Activated CD8-positive, alpha-beta T cell treated with anti-CD3 and anti-CD28 coated beads for 36 hours (primary cell): ENCODE results near the gene SDR9C7. TPM values are rescaled to one million over a fixed set of nuclear protein-coding genes. Genes with fewer than 3 reads are reported as not detected.
A peak's percentile ranks its signal among the peaks of the same experiment; 100 is the strongest.

ENCODE experiments used
- ATAC-seq: fragments of 200-7000 bp; cut with Tn5 transposase; one replicate; pipeline ENCODE4 v1.10.0; 2021; ENCODE audit warnings: mild to moderate bottlenecking, moderate library complexity
- CTCF ChIA-PET: fragments of 350-600 bp; sonication (Branson Sonifier 250); formaldehyde crosslinking; loops from one replicate; lab custom pipeline; 2021; ENCODE audit warnings: antibody characterized with exemption; lab: Charles Lee
- POLR2A ChIA-PET: fragments of 350-600 bp; sonication (Branson Sonifier 250); formaldehyde crosslinking; loops from one replicate; lab custom pipeline; 2021; ENCODE audit warnings: antibody characterized with exemption; lab: Charles Lee
- DNase-seq: peaks from one replicate; pipeline ENCODE4 v3.0.0-alpha.2; 2020
- H3K27ac Mint-ChIP-seq: one replicate; pipeline ENCODE4 v1.8.0; 2021; ENCODE audit warnings: mild to moderate bottlenecking, mixed read lengths
- H3K27me3 Mint-ChIP-seq: one replicate; pipeline ENCODE4 v1.8.0; 2021; ENCODE audit warnings: mixed read lengths
- H3K36me3 Mint-ChIP-seq: one replicate; pipeline ENCODE4 v1.8.0; 2021; ENCODE audit warnings: low read depth, mixed read lengths
- H3K4me1 Mint-ChIP-seq: one replicate; pipeline ENCODE4 v1.8.0; 2021; ENCODE audit warnings: low read depth, mixed read lengths
- H3K4me3 Mint-ChIP-seq: one replicate; pipeline ENCODE4 v1.8.0; 2021; ENCODE audit warnings: mild to moderate bottlenecking, moderate library complexity, mixed read lengths
- H3K9me3 Mint-ChIP-seq: one replicate; pipeline ENCODE4 v1.8.0; 2021; ENCODE audit warnings: mixed read lengths
- intact Hi-C: fragments of 100-400 bp; cut with micrococcal nuclease; formaldehyde crosslinking; loops from one replicate; pipeline ENCODE4 v1.10.0; 2022
- total RNA-seq, 2 experiments: library from RNA; stranded (reverse); gene quantifications; one replicate each; pipeline ENCODE4 v1.2.3, GENCODE V29; 2021
- TF ChIP-seq, protein P1 (sequence below): fragments of 200-600 bp; IDR thresholded peaks from one replicate; pipeline ENCODE4 v1.8.0; 2022; ENCODE audit warnings: antibody characterized with exemption, mild to moderate bottlenecking

The SDR9C7 gene
- total RNA-seq, 2 experiments from 2014 or later, result not detected

- Mint-ChIP-seq H3K4me3 (no peak overlapping the region), H3K27me3 (peaks cover 8% of the 10 kb centered on the region), H3K4me1 (no peaks in the 10 kb centered on the region), H3K9me3 (peaks cover 5% of the 10 kb centered on the region), H3K36me3 (no peaks in the 10 kb centered on the region), H3K27ac (no peak overlapping the region)
- TF ChIP-seq, protein P1, sequence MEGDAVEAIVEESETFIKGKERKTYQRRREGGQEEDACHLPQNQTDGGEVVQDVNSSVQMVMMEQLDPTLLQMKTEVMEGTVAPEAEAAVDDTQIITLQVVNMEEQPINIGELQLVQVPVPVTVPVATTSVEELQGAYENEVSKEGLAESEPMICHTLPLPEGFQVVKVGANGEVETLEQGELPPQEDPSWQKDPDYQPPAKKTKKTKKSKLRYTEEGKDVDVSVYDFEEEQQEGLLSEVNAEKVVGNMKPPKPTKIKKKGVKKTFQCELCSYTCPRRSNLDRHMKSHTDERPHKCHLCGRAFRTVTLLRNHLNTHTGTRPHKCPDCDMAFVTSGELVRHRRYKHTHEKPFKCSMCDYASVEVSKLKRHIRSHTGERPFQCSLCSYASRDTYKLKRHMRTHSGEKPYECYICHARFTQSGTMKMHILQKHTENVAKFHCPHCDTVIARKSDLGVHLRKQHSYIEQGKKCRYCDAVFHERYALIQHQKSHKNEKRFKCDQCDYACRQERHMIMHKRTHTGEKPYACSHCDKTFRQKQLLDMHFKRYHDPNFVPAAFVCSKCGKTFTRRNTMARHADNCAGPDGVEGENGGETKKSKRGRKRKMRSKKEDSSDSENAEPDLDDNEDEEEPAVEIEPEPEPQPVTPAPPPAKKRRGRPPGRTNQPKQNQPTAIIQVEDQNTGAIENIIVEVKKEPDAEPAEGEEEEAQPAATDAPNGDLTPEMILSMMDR, result no peak
- intact Hi-C loops, result no loop called here
- CTCF ChIA-PET, result no interaction called here
- DNase-seq (no peak), ATAC-seq (no peak)
- POLR2A ChIA-PET, result no interaction called here
These were observed 56.2 kb downstream of the SDR9C7 start for GRCh38 chr12:56878010-56878339.

- Mint-ChIP-seq H3K36me3 (no peaks in the 10 kb centered on the region), H3K27ac (no peak overlapping the region), H3K4me1 (no peaks in the 10 kb centered on the region), H3K27me3 (peaks cover 8% of the 10 kb centered on the region), H3K9me3 (peaks cover 5% of the 10 kb centered on the region), H3K4me3 (no peak overlapping the region)
- POLR2A ChIA-PET, result no interaction called here
- CTCF ChIA-PET, result no interaction called here
- ATAC-seq, result no peak
- intact Hi-C loops, result no loop called here
- DNase-seq, result no peak
- TF ChIP-seq, protein P1, result no peak
These were observed 56.8 kb downstream of the SDR9C7 start for GRCh38 chr12:56877195-56878009.

DNA sequence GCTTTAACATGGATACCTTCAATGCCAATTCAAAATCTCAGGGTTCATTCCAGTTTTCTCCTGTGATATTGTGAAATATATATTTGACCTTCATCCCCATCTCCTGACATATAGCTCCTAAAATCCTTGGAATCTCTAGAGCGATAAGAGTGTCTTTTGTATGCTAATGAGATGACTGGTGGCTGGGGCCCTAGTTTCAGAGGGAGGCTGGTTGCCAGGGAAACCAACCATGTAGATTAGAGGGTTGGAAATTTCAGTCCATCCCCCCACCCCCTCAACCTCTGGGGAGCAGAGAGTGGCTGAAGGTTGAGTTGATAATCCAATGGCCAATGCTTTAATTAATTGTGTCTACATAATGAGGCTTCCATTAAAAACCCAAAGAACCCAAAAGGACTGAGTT is 59.4 kb downstream of the SDR9C7 start:
- POLR2A ChIA-PET, result interaction anchor here (1.1 kb wide), 1 partner anchor 237 kb away, joined by 3 read pairs; no protein-coding TSS in a partner anchor
- no peaks in the 10 kb centered on the region for H3K4me1 Mint-ChIP-seq
- intact Hi-C loops, result no loop called here
- no peaks in the 10 kb centered on the region for H3K9me3 Mint-ChIP-seq
- CTCF ChIA-PET, result no interaction called here
- no peak overlapping the region for H3K27ac Mint-ChIP-seq
- TF ChIP-seq, protein P1, result no peak
- no peaks in the 10 kb centered on the region for H3K36me3 Mint-ChIP-seq
- no peak overlapping the region for H3K4me3 Mint-ChIP-seq
- H3K27me3 Mint-ChIP-seq, result peaks cover 7% of the 10 kb centered on the region
- ATAC-seq (no peak), DNase-seq (peak; percentile 3)

DNA sequence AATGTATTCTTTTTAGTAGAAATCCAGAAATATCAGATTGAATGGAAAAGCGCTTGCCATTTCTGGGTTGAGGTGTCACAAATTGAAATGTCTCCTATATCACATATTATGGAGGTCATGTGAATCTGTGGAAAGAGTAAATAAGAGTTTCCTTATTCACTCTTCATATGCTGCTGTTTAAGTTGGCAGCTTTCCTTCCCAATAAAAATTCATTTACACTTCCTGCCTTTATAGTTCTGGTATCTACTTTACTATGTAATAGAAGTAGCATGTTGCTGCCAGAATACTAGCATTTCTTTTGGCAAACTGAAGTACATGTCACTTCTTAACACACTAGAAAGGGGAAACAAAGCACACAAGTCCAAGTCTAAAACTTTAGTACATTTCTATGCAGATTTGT is 60.8 kb downstream of the SDR9C7 start:
- H3K9me3 Mint-ChIP-seq, result no peaks in the 10 kb centered on the region
- no peak overlapping the region for H3K27ac Mint-ChIP-seq
- no peaks in the 10 kb centered on the region for H3K4me1 Mint-ChIP-seq
- ChIA-PET CTCF (no interaction called here), POLR2A (no interaction called here)
- peaks cover 7% of the 10 kb centered on the region for H3K27me3 Mint-ChIP-seq
- TF ChIP-seq, protein P1, result no peak
- intact Hi-C loops, result no loop called here
- H3K36me3 Mint-ChIP-seq, result no peaks in the 10 kb centered on the region
- H3K4me3 Mint-ChIP-seq, result no peak overlapping the region
- ATAC-seq (no peak), DNase-seq (no peak)

Other genes starting within 250 kb of the SDR9C7 start
- 100 to 1,000 TPM; 381 to 406 TPM for gene PTGES3, start 246.1 kb downstream of the SDR9C7 start, total RNA-seq
- 1,000 to 10,000 TPM; 1,203 to 1,221 TPM for gene NACA, start 209.1 kb downstream of the SDR9C7 start, total RNA-seq
- gene PRIM1, start 182.1 kb downstream of the SDR9C7 start, total RNA-seq, result 10 to 100 TPM; 80.3 to 86.7 TPM
- 1 to 10 TPM in 1 of 2 experiments, under 1 TPM in 1; 0.81 to 1.8 TPM for gene HSD17B6, start 171.1 kb downstream of the SDR9C7 start, total RNA-seq
- gene RDH16, start 23.2 kb upstream of the SDR9C7 start, total RNA-seq, result under 1 TPM; 0.34 to 0.36 TPM
- gene ZBTB39, start 72.1 kb upstream of the SDR9C7 start, total RNA-seq, result 1 to 10 TPM; 5.1 to 5.5 TPM
- under 1 TPM; 0.34 to 0.54 TPM for gene TAC3, start 82.1 kb upstream of the SDR9C7 start, total RNA-seq
- gene MYO1A, start 115.7 kb upstream of the SDR9C7 start, total RNA-seq, result 1 to 10 TPM; 2.1 to 2.6 TPM
- gene NEMP1, start 144.4 kb upstream of the SDR9C7 start, total RNA-seq, result 10 to 100 TPM; 76.1 to 80.6 TPM
- 10 to 100 TPM; 69.3 to 70.8 TPM for gene NAB2, start 154.7 kb upstream of the SDR9C7 start, total RNA-seq
- 100 to 1,000 TPM; 207 to 209 TPM for gene STAT6, start 177.0 kb upstream of the SDR9C7 start, total RNA-seq
- gene LRP1, start 194.1 kb upstream of the SDR9C7 start, total RNA-seq, result 1 to 10 TPM; 1.5 to 1.9 TPM
- gene LRP1-AS, start 213.2 kb upstream of the SDR9C7 start, total RNA-seq, result not detected